Measurements from ENCODE around the gene VEGFD. TPM values are rescaled to one million over a fixed set of nuclear protein-coding genes. Genes with fewer than 3 reads are reported as not detected.
A peak's percentile ranks its signal among the peaks of the same experiment; 100 is the strongest.

Gene VEGFD
- total and polyA plus RNA-seq, 2 of the 13 experiments (the other 11 are each of a cell fraction or from before 2014, with no cell fraction given): 0.11 to 0.35 TPM

DNA sequence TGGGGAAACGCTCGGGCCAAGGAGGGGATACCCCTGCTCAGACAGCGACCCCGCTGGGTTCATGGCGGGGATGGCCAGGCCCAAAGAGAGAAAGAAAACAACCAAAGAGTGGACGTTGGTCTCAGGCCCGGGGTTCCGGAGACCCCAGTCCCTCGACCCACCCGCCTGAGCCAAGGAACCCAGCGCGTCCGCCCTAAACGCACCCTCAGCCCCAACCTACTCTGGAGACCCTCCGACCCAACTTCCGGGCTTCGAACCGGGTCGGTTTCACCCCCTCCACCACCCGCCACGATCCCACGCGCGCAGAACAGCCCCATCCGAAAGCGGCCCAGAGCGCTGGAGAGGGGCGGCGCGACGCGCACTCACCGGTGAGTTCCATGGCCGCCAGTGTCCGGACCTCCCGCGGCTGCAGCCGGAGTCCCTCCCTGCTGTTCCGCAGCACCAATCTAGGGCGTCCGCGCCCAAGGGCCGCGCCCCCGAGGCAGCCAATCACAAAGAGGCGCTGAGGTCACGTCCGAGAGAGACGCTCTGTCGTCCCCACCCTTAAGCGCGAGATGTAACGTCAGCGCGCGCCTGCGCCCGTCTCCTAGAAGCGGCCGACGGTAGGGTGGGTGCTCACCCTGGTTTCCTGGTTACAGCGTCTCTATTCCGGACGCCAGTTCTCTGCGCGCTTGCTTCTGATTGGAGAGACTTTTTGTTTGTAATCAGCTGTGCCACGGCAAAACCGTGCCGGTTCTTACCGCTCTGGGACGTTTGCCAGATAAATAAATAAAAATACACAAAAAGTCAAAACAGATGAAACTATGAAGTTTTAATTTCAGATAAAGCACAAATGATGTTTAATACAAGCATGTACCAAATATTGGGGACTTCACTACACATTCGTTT is 48.8 kb downstream of the VEGFD start, which contains the start of gene PIGA (continued):
- TF ChIP-seq, protein P1, sequence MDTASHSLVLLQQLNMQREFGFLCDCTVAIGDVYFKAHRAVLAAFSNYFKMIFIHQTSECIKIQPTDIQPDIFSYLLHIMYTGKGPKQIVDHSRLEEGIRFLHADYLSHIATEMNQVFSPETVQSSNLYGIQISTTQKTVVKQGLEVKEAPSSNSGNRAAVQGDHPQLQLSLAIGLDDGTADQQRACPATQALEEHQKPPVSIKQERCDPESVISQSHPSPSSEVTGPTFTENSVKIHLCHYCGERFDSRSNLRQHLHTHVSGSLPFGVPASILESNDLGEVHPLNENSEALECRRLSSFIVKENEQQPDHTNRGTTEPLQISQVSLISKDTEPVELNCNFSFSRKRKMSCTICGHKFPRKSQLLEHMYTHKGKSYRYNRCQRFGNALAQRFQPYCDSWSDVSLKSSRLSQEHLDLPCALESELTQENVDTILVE (CRISPR knock-in tag; IDR thresholded peaks at IDR 0.05): no peak
- TF ChIP-seq DMAP1 (CRISPR knock-in tag; IDR thresholded peaks at IDR 0.05) (peak; percentile 54; the same call in 1 of the 2 replicates), HNRNPH1 (optimal IDR thresholded peaks at IDR 0.05; ENCODE audit: low read depth, low read length) (no peak), NR2F2 (IDR thresholded peaks at IDR 0.05; ENCODE audit: borderline replicate concordance, low read depth) (no peak), SIX4 (CRISPR knock-in tag; IDR thresholded peaks at IDR 0.05) (no peak), POLR2G (IDR thresholded peaks at IDR 0.05; ENCODE audit: low read depth, low read length) (peak; percentile 81), CREM (IDR thresholded peaks at IDR 0.05) (peak; percentile 85), CREM (CRISPR knock-in tag; IDR thresholded peaks at IDR 0.05) (no peak), HOXA9 (CRISPR knock-in tag; IDR thresholded peaks at IDR 0.05; ENCODE audit: borderline replicate concordance) (no peak), ZNF841 (CRISPR knock-in tag; IDR thresholded peaks at IDR 0.05; ENCODE audit: borderline replicate concordance) (no peak), PHF20 (CRISPR knock-in tag; IDR thresholded peaks at IDR 0.05) (peak; percentile 75), ZNF720 (CRISPR knock-in tag; IDR thresholded peaks at IDR 0.05) (no peak), ZNF44 (CRISPR knock-in tag; IDR thresholded peaks at IDR 0.05) (no peak), MXI1 (IDR thresholded peaks at IDR 0.05; ENCODE audit: borderline replicate concordance, low read depth, low read length) (peak; percentile 72; the same call in 1 of the 3 replicates), MXD4 (CRISPR knock-in tag; IDR thresholded peaks at IDR 0.05) (peak; percentile 43; the same call in 1 of the 2 replicates), PHF21A (CRISPR knock-in tag; IDR thresholded peaks at IDR 0.05) (0 out of 2 replicates have a peak, but pooled peaks have one; percentile 31), SATB2 (CRISPR knock-in tag; IDR thresholded peaks at IDR 0.05) (no peak), ZNF383 (CRISPR knock-in tag; IDR thresholded peaks at IDR 0.05; ENCODE audit: borderline replicate concordance) (no peak), TAF1 (CRISPR knock-in tag; IDR thresholded peaks at IDR 0.05) (peak; percentile 72)
- TF ChIP-seq, protein P2, sequence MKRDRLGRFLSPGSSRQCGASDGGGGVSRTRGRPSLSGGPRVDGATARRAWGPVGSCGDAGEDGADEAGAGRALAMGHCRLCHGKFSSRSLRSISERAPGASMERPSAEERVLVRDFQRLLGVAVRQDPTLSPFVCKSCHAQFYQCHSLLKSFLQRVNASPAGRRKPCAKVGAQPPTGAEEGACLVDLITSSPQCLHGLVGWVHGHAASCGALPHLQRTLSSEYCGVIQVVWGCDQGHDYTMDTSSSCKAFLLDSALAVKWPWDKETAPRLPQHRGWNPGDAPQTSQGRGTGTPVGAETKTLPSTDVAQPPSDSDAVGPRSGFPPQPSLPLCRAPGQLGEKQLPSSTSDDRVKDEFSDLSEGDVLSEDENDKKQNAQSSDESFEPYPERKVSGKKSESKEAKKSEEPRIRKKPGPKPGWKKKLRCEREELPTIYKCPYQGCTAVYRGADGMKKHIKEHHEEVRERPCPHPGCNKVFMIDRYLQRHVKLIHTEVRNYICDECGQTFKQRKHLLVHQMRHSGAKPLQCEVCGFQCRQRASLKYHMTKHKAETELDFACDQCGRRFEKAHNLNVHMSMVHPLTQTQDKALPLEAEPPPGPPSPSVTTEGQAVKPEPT (CRISPR knock-in tag; IDR thresholded peaks at IDR 0.05; ENCODE audit: low read depth): no peak
- TF ChIP-seq, protein P3, sequence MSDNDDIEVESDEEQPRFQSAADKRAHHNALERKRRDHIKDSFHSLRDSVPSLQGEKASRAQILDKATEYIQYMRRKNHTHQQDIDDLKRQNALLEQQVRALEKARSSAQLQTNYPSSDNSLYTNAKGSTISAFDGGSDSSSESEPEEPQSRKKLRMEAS (IDR thresholded peaks at IDR 0.05): peak; percentile 62
- TF ChIP-seq, protein P4, sequence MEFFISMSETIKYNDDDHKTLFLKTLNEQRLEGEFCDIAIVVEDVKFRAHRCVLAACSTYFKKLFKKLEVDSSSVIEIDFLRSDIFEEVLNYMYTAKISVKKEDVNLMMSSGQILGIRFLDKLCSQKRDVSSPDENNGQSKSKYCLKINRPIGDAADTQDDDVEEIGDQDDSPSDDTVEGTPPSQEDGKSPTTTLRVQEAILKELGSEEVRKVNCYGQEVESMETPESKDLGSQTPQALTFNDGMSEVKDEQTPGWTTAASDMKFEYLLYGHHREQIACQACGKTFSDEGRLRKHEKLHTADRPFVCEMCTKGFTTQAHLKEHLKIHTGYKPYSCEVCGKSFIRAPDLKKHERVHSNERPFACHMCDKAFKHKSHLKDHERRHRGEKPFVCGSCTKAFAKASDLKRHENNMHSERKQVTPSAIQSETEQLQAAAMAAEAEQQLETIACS (CRISPR knock-in tag; IDR thresholded peaks at IDR 0.05): no peak
- TF ChIP-seq, protein P5, sequence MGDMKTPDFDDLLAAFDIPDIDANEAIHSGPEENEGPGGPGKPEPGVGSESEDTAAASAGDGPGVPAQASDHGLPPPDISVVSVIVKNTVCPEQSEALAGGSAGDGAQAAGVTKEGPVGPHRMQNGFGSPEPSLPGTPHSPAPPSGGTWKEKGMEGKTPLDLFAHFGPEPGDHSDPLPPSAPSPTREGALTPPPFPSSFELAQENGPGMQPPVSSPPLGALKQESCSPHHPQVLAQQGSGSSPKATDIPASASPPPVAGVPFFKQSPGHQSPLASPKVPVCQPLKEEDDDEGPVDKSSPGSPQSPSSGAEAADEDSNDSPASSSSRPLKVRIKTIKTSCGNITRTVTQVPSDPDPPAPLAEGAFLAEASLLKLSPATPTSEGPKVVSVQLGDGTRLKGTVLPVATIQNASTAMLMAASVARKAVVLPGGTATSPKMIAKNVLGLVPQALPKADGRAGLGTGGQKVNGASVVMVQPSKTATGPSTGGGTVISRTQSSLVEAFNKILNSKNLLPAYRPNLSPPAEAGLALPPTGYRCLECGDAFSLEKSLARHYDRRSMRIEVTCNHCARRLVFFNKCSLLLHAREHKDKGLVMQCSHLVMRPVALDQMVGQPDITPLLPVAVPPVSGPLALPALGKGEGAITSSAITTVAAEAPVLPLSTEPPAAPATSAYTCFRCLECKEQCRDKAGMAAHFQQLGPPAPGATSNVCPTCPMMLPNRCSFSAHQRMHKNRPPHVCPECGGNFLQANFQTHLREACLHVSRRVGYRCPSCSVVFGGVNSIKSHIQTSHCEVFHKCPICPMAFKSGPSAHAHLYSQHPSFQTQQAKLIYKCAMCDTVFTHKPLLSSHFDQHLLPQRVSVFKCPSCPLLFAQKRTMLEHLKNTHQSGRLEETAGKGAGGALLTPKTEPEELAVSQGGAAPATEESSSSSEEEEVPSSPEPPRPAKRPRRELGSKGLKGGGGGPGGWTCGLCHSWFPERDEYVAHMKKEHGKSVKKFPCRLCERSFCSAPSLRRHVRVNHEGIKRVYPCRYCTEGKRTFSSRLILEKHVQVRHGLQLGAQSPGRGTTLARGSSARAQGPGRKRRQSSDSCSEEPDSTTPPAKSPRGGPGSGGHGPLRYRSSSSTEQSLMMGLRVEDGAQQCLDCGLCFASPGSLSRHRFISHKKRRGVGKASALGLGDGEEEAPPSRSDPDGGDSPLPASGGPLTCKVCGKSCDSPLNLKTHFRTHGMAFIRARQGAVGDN (CRISPR knock-in tag; IDR thresholded peaks at IDR 0.05): peak; percentile 74
